OCI-LY7 (cell line): ENCODE results near the gene TRAF1. TPM values are rescaled to one million over a fixed set of nuclear protein-coding genes. Genes with fewer than 3 reads are reported as not detected.
A peak's percentile ranks its signal among the peaks of the same experiment; 100 is the strongest.

Experiments used
- BruUV-seq: library from RNA; stranded (reverse); fragments of 400-500 nt; replicated peaks from 2 replicates; lab custom pipeline; 2021; lab: Mats Ljungman, UMichigan
- CTCF ChIA-PET: fragments of 300-600 bp; sonication (Branson Sonifier 250); formaldehyde crosslinking; loops from one replicate; lab custom pipeline; 2022; ENCODE audit warnings: antibody characterized with exemption; ENCODE audit not compliant: unreplicated experiment; lab: Charles Lee
- POLR2A ChIA-PET: fragments of 300-600 bp; sonication (Branson Sonifier 250); formaldehyde crosslinking; loops from one replicate; lab custom pipeline; 2022; ENCODE audit warnings: antibody characterized with exemption; lab: Charles Lee
- DNase-seq: peaks from one replicate; pipeline ENCODE4 v3.0.0-alpha.2; 2015; ENCODE audit warnings: low spot score
- H2AFZ ChIP-seq: fragments of 200-600 bp; sonication (generic), shearing (Covaris generic); 2 replicates; pipeline ENCODE4 v1.6.1; 2014; ENCODE audit warnings: mild to moderate bottlenecking, antibody characterized with exemption, low read length, moderate library complexity
- H3K27ac ChIP-seq: fragments of 200-600 bp; sonication (generic); 2 replicates; pipeline ENCODE4 v1.5.1; 2014; ENCODE audit warnings: mixed run types, low read depth, mild to moderate bottlenecking, moderate library complexity, low read length, inconsistent platforms; ENCODE audit not compliant: poor library complexity, severe bottlenecking
- H3K36me3 ChIP-seq: fragments of 200-600 bp; sonication (generic); 2 replicates; pipeline ENCODE4 v1.6.1; 2014; ENCODE audit warnings: mild to moderate bottlenecking, antibody characterized with exemption, low read length, moderate library complexity, mixed read lengths; ENCODE audit not compliant: insufficient read depth
- H3K4me1 ChIP-seq: fragments of 200-600 bp; sonication (generic); 2 replicates; pipeline ENCODE4 v1.5.1; 2014; ENCODE audit warnings: mild to moderate bottlenecking, low read length; ENCODE audit not compliant: insufficient read depth, poor library complexity, severe bottlenecking
- H3K4me2 ChIP-seq: fragments of 200-600 bp; sonication (generic); 2 replicates; pipeline ENCODE4 v1.6.1; 2014; ENCODE audit warnings: mild to moderate bottlenecking, low read length
- H3K4me3 ChIP-seq: fragments of 200-600 bp; sonication (generic); 2 replicates; pipeline ENCODE4 v1.5.1; 2014; ENCODE audit warnings: mild to moderate bottlenecking, low read depth, low read length; ENCODE audit not compliant: poor library complexity, severe bottlenecking
- H3K79me2 ChIP-seq: fragments of 200-600 bp; sonication (generic); 2 replicates; pipeline ENCODE4 v1.6.1; 2016; ENCODE audit warnings: low read depth, mild to moderate bottlenecking, low read length, moderate library complexity, mixed read lengths; ENCODE audit not compliant: insufficient read depth
- H3K9me2 ChIP-seq: fragments of 200-600 bp; sonication (generic); 2 replicates; pipeline ENCODE4 v1.6.1; 2016; ENCODE audit warnings: mild to moderate bottlenecking, low read length, mixed read lengths; ENCODE audit not compliant: insufficient read depth
- H3K9me3 ChIP-seq: fragments of 200-600 bp; sonication (generic); 2 replicates; pipeline ENCODE4 v1.6.1; 2014; ENCODE audit warnings: mild to moderate bottlenecking, mixed run types, low read length, mixed read lengths
- H4K20me1 ChIP-seq: fragments of 200-600 bp; sonication (generic); 2 replicates; pipeline ENCODE4 v1.6.1; 2014; ENCODE audit warnings: mild to moderate bottlenecking, antibody characterized with exemption, low read length, moderate library complexity, mixed read lengths; ENCODE audit not compliant: insufficient read depth
- EZH2phosphoT487 ChIP-seq: fragments of 200-600 bp; sonication (generic); IDR thresholded peaks from 2 replicates; pipeline ENCODE4 v1.6.1; 2018; ENCODE audit warnings: low read depth, borderline replicate concordance, mild to moderate bottlenecking, mixed run types, antibody characterized with exemption, low read length, moderate library complexity, mixed read lengths
- intact Hi-C: fragments of 100-400 bp; cut with micrococcal nuclease; formaldehyde crosslinking; loops from one replicate; pipeline ENCODE4 v1.10.0; 2022; ENCODE audit not compliant: unreplicated experiment
- total RNA-seq, 2 experiments: library from RNA; depleted of rRNA in 1 of 2; stranded (reverse); fragments of >200 nt in 1 of 2; shearing (Covaris generic) in 1 of 2; gene quantifications; 2 replicates each; pipeline ENCODE4 v1.2.3, GENCODE V29; 2014 to 2022
- TF ChIP-seq, protein P1 (sequence below): fragments of 200-600 bp; sonication (generic); conservative IDR thresholded peaks from 2 replicates; pipeline ENCODE4 v1.5.1; 2014; ENCODE audit warnings: mild to moderate bottlenecking, antibody characterized with exemption, low read length, moderate library complexity, mixed read lengths

Gene TRAF1
- total RNA-seq, 2 experiments from 2014 or later = 24.2 to 50.5 TPM

DNA sequence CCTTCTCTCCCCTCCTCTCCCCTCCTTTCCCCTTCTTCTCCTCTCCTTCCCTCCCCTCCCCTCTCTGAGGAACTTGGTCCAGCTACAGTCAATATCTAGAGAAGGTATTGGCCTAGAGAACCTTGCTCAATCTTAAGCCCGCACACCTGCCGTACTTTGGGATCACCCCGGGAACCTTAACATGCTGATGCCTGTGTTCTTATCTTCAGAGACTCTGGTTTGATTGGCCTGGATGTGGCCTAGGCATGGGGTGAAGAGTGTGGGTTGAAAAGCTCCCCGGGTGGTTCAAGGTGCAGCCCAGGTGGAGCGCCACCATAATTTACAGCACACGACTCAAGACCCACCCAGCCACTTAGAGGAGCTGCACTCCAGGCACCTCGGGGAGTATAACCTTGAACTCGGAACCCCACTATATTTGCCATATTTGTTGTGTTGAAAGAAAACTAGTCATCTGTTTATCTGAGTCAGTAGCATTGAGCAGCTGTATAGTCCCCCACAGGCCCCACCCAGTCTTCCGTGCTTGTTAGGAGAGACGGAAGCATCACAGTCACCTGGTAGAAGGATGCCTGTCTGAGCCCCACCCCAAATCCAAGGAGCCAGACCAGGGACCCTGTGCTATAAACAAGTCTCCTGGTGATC, 35.2 kb downstream of the TRAF1 start:
- Histone ChIP-seq H3K9me2 (no peaks in the 10 kb centered on the region), H3K4me2 (peak overlapping the region; percentile 69), H3K79me2 (no peaks in the 10 kb centered on the region), H3K27ac (peak overlapping the region; percentile 98), H3K9me3 (no peaks in the 10 kb centered on the region), H3K4me1 (peaks cover 93% of the 10 kb centered on the region), H3K4me3 (peak overlapping the region; percentile 32), H2AFZ (peak overlapping the region; percentile 65; the same call in 1 of the 2 replicates), H4K20me1 (no peaks in the 10 kb centered on the region), H3K36me3 (no peaks in the 10 kb centered on the region)
- ChIA-PET POLR2A (interaction anchor here (0.8 to 16.9 kb wide), 5 partner anchors 8 to 38 kb away, joined by 3 to 372 read pairs (median 31); partner anchors contain the start of gene TRAF1), CTCF (interaction anchor here (0.6 to 3.4 kb wide), 3 partner anchors 10 to 46 kb away, joined by 3 to 15 read pairs (median 3); no protein-coding TSS in a partner anchor)
- no TSS peak for BruUV-seq
- no peak for TF ChIP-seq EZH2phosphoT487
- TF ChIP-seq, protein P1, sequence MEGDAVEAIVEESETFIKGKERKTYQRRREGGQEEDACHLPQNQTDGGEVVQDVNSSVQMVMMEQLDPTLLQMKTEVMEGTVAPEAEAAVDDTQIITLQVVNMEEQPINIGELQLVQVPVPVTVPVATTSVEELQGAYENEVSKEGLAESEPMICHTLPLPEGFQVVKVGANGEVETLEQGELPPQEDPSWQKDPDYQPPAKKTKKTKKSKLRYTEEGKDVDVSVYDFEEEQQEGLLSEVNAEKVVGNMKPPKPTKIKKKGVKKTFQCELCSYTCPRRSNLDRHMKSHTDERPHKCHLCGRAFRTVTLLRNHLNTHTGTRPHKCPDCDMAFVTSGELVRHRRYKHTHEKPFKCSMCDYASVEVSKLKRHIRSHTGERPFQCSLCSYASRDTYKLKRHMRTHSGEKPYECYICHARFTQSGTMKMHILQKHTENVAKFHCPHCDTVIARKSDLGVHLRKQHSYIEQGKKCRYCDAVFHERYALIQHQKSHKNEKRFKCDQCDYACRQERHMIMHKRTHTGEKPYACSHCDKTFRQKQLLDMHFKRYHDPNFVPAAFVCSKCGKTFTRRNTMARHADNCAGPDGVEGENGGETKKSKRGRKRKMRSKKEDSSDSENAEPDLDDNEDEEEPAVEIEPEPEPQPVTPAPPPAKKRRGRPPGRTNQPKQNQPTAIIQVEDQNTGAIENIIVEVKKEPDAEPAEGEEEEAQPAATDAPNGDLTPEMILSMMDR = no peak
- intact Hi-C loops = loop anchor here (5.0 kb wide), 1 partner anchor 181 kb away; the partner anchor contains the start of gene CNTRL
- DNase-seq = peak; percentile 60

DNA sequence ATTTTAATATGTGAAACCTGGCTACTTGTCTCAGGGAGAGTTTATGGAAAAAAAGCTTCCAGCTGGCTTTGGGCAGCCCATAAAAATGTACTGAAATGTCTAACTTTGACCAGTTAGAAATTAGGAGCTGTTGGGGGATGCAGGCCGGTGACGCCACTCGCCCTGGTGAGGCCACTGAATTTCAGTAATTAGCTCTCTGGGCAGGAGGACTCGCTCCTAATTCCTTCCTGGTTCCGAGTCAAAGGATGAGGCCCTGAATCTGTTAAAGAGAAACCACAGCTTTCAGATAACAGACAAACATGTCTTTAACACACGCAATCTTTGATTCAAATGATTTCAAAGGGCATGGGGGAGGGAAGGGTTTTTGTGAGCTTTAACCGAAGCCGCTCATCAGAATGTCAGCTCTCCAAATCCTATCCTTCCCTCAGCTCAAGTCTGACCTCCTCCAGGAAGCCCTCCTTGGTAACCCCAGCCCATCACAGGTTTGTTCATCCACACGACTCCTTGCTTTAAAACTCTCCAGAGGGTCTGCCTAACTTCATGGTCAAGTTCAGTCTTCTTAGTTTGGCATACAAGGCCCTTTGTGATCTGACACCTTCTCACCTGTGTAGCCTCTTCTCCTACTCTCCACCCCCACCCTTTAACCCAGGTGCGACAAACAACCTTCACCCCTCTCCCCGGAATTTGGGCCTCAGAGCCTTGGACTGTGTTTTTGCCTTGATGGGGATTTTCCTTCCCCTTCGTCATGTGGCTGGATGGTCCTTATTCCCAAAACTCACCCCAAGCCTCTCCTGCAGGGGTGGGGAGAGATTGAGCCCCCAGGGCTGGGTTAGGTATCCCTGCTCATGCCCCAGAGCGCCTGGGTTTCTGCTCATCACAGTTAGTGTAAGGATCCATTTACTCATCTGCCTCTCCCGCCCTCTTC, 36.0 kb downstream of the TRAF1 start:
- POLR2A ChIA-PET = interaction anchor here (0.9 to 16.9 kb wide), 7 partner anchors 11 to 154 kb away, joined by 3 to 372 read pairs (median 5); partner anchors contain the start of genes PSMD5 and TRAF1
- Histone ChIP-seq H3K79me2 (no peaks in the 10 kb centered on the region), H3K36me3 (no peaks in the 10 kb centered on the region), H3K27ac (peak overlapping the region; percentile 98), H3K9me2 (no peaks in the 10 kb centered on the region), H3K4me1 (peaks cover 93% of the 10 kb centered on the region), H3K4me2 (peak overlapping the region; percentile 69), H3K4me3 (no peak overlapping the region), H3K9me3 (no peaks in the 10 kb centered on the region), H2AFZ (peak overlapping the region; percentile 65; the same call in 1 of the 2 replicates), H4K20me1 (no peaks in the 10 kb centered on the region)
- no peak for DNase-seq
- TF ChIP-seq, protein P1 = no peak
- TF ChIP-seq EZH2phosphoT487 = no peak
- BruUV-seq = no TSS peak
- CTCF ChIA-PET = interaction anchor here (0.7 to 1.2 kb wide), 3 partner anchors 39 to 45 kb away, joined by 3 to 4 read pairs (median 3); no protein-coding TSS in a partner anchor
- intact Hi-C loops = loop anchor here (5.0 kb wide), 1 partner anchor 182 kb away; the partner anchor contains the start of gene CNTRL
